ENCODE data around the gene SPSB2. TPM values are rescaled to one million over a fixed set of nuclear protein-coding genes. Genes with fewer than 3 reads are reported as not detected.

The SPSB2 gene
- total and polyA plus RNA-seq, 10 donors: 7.0 to 17.0 (median 11.1) TPM

DNA sequence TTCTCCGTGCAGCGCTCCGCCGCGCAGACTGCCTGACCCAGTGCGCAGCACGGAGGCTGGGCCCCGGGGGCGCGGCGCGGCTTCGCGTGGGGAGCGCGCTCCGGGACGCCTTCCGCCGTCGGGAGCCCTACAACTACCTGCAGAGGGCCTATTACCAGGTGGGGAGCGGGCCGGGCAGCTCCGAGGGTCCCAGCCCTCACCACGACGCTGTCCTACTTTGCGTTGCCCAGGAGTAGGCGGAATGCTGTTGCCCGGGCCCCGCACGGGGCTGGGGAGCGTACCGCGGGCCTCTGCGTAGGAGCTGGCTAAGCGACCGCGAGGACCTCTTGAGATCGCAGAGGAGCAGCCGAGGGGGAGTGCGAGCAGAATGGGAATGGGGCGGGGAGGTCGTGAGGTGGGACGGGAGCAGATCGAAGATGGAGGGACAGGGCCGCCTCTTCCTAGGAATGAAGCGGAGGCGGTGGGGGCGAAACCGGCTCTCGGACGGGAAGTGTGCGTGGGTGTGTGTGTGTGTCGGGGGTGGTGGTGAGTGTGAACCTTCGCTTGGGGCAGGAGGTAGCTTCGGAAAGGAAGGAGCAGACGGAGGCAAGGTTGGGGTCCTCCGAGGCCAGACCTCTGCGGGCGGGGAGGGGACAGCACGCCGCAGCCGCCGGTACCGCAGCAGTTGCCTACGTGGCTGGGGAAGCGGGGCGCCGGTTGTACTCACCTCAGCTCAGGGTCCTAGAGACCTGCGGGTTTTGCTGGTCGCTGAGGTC lies 44.1 kb downstream of the SPSB2 start:
- DNase-seq: peak; percentile 82
- 0 to 2% (median 1%) methylated on average over 36 to 71 of the region's 71 CpGs for WGBS, 5 donors
- intact Hi-C loops (cut with DNase I; ENCODE audit: low total_unique reads): loop anchor here (10.0 kb wide), 1 partner anchor 74 kb away; the partner anchor contains the start of gene MLF2
- Histone ChIP-seq H3K27ac (peak overlapping the region in 7 of 8 donors; percentile 30 to 78 (median 54)), H3K27me3 (replicated peaks in 1 of 7) (peaks cover 0 to 66% (median 45%) of the 10 kb centered on the region in 7 donors), H3K36me3 (peaks cover 0 to 3% (median 0%) of the 10 kb centered on the region in 6 donors), H3K4me1 (peaks cover 4 to 69% (median 54%) of the 10 kb centered on the region in 6 donors), H3K9me3 (no peaks in the 10 kb centered on the region), H3K4me3 (peak overlapping the region; percentile 53 to 84 (median 58))
- TF ChIP-seq POLR2AphosphoS5 (IDR thresholded peaks at IDR 0.05): peak in 2 of 3 donors; percentile 25 to 50
- TF ChIP-seq, protein P1, sequence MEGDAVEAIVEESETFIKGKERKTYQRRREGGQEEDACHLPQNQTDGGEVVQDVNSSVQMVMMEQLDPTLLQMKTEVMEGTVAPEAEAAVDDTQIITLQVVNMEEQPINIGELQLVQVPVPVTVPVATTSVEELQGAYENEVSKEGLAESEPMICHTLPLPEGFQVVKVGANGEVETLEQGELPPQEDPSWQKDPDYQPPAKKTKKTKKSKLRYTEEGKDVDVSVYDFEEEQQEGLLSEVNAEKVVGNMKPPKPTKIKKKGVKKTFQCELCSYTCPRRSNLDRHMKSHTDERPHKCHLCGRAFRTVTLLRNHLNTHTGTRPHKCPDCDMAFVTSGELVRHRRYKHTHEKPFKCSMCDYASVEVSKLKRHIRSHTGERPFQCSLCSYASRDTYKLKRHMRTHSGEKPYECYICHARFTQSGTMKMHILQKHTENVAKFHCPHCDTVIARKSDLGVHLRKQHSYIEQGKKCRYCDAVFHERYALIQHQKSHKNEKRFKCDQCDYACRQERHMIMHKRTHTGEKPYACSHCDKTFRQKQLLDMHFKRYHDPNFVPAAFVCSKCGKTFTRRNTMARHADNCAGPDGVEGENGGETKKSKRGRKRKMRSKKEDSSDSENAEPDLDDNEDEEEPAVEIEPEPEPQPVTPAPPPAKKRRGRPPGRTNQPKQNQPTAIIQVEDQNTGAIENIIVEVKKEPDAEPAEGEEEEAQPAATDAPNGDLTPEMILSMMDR (IDR thresholded peaks at IDR 0.05 in 8 of 11, conservative IDR thresholded peaks at IDR 0.05 in 3 of 11): no peak

DNA sequence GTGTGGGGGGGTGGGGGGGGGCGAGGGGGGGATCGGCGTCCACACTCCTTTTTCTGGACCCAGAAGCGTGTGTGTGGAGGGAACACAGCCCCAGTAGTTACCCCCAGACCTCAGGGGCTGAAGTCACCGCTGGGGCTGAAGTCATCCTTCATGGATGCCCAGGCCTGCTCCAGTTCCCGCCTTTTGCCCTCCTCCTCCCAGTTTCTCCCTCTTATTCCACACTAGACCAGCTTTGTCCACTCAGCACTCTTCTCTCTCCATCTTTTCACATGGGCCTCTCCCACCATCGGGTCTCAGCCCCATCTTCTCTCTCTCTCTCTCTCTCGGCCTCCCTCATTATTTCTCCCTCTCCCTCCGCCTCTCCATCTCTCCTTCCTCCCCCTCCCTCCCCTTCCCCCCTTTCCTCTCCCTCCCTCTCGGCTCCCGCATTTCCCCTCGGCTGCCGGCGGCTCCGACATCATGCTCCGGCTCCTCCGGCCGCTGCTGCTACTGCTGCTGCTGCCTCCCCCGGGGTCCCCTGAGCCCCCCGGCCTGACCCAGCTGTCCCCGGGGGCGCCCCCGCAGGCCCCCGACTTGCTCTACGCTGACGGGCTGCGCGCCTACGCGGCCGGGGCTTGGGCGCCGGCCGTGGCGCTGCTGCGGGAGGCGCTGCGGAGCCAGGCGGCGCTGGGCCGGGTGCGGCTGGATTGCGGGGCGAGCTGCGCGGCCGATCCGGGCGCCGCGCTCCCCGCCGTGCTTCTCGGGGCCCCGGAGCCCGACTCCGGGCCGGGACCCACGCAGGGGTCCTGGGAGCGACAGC lies 44.9 kb downstream of the SPSB2 start, which contains the start of gene P3H3:
Gene P3H3 (plus strand): TSS at position 426 of the 799 bp plus-strand sequence. CDS start 34 bp downstream, at position 460.
- H3K4me3 ChIP-seq: peak within 1 kb of the TSS; percentile 53 to 84 (median 58)
- 1 to 3% (median 2%) methylated on average over 18 to 59 of the region's 60 CpGs for WGBS, 5 donors
- TF ChIP-seq, protein P1 (IDR thresholded peaks at IDR 0.05 in 8 of 11, conservative IDR thresholded peaks at IDR 0.05 in 3 of 11): no peak
- TF ChIP-seq POLR2A (IDR thresholded peaks at IDR 0.05) (no peak), POLR2AphosphoS5 (IDR thresholded peaks at IDR 0.05) (no peak)

DNA sequence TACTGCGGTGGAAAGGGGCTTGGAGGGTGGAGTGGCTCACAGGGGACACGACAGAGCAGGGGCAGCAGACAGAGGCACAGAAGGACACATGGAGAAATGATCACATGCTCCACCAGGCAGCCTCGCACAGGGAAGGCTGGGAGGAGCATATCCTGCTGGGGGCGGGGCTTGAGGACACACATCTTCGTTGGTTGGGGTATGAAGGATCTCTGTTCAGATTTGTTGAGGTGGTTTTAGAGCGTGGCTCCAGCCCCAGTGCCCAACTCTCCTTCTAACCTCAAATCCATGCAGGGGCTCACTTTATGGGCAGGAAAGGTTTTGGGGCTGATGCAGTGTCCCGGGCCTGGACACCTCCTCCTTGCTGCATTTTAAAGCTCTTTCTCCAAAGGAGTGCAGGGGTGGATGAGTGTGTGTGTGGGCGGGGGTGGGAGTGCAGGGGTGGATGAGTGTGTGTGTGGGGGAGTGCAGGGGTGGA lies 45.6 kb downstream of the SPSB2 start:
- TF ChIP-seq POLR2AphosphoS5 (IDR thresholded peaks at IDR 0.05) (peak in 1 of 3 donors; percentile 10), POLR2A (IDR thresholded peaks at IDR 0.05) (no peak)
- TF ChIP-seq, protein P1 (IDR thresholded peaks at IDR 0.05 in 8 of 11, conservative IDR thresholded peaks at IDR 0.05 in 3 of 11): no peak
- H3K4me1 ChIP-seq: peaks cover 4 to 73% (median 55%) of the 10 kb centered on the region in 6 donors
- peak overlapping the region in 1 of 8 donors; percentile 32 for H3K4me3 ChIP-seq
- DNase-seq: no peak
- no peaks in the 10 kb centered on the region for H3K9me3 ChIP-seq
- intact Hi-C loops (cut with DNase I; ENCODE audit: low total_unique reads): loop anchor here (10.0 kb wide), 1 partner anchor 73 kb away; the partner anchor contains the start of gene MLF2
- no peak overlapping the region for H3K27ac ChIP-seq
- 9 to 20% (median 14%) methylated on average over 7 to 8 of the region's 8 CpGs for WGBS, 5 donors
- H3K36me3 ChIP-seq: no peaks in the 10 kb centered on the region
- peaks cover 0 to 81% (median 50%) of the 10 kb centered on the region in 7 donors for H3K27me3 ChIP-seq (replicated peaks in 1 of 7)

More for the DNA sequence above, 44.9 kb downstream of the SPSB2 start, which contains the start of gene P3H3:
- H3K9me3 ChIP-seq: no peaks in the 10 kb centered on the region
- H3K4me1 ChIP-seq: peaks cover 4 to 69% (median 54%) of the 10 kb centered on the region in 6 donors
- intact Hi-C loops (cut with DNase I; ENCODE audit: low total_unique reads): loop anchor here (10.0 kb wide), 1 partner anchor 73 kb away; the partner anchor contains the start of gene MLF2
- DNase-seq: no peak
- H3K27ac ChIP-seq: peak within 1 kb of the TSS in 7 of 8 donors; percentile 30 to 78 (median 54)
- H3K36me3 ChIP-seq: no peaks in the 10 kb centered on the region
- H3K27me3 ChIP-seq (replicated peaks in 1 of 7): peaks cover 0 to 74% (median 45%) of the 10 kb centered on the region in 7 donors

Data from spleen (tissue), 11 donors.